Esophagus squamous epithelium (tissue), 5 donors: ENCODE data around the gene TMEM139. TPM values are rescaled to one million over a fixed set of nuclear protein-coding genes. Genes with fewer than 3 reads are reported as not detected.

Experiments
- DNase-seq: peaks from one replicate; lab custom pipeline; 2025; lab: John Stamatoyannopoulos, UW
- H3K27ac ChIP-seq, 4 donors: fragments of 200-600 bp; sonication (generic); one replicate each; pipeline ENCODE4 v1.5.1; 2016 to 2019; ENCODE audit warnings: mild to moderate bottlenecking in 1 of 4
- H3K27me3 ChIP-seq, 4 donors: fragments of 200-600 bp; sonication (generic); 1 replicate in 3 of 4; 2 replicates in 1 of 4; pipeline versions ENCODE4 v1.5.1 to v1.6.0; 2017 to 2021; ENCODE audit warnings: antibody characterized with exemption in 1 of 4
- H3K36me3 ChIP-seq, 3 donors: fragments of 200-600 bp; sonication (generic); one replicate each; pipeline ENCODE4 v1.5.1; 2016 to 2019
- H3K4me1 ChIP-seq, 3 donors: fragments of 200-600 bp; sonication (generic); one replicate each; pipeline ENCODE4 v1.5.1; 2017 to 2019
- H3K4me3 ChIP-seq, 4 donors: fragments of 200-600 bp; sonication (generic); 1 replicate in 3 of 4; 2 replicates in 1 of 4; pipeline ENCODE4 v1.5.1; 2016 to 2019; ENCODE audit warnings: mild to moderate bottlenecking in 2 of 4, moderate library complexity in 1 of 4
- H3K9me3 ChIP-seq, 3 donors: fragments of 200-600 bp; sonication (generic); one replicate each; pipeline ENCODE4 v1.5.1; 2016 to 2019
- CTCF ChIP-seq, 6 experiments: fragments of 450-650 bp in 4 of 6; fragments of 200-600 bp in 2 of 6; sonication (generic) in 2 of 6; IDR thresholded peaks; one replicate each; pipeline ENCODE4 v1.5.1; 2016 to 2019; ENCODE audit warnings: antibody characterized with exemption in 6 of 6, mild to moderate bottlenecking in 4 of 6, moderate library complexity in 4 of 6
- POLR2A ChIP-seq, 4 donors: fragments of 450-650 bp; IDR thresholded peaks; one replicate each; pipeline ENCODE4 v1.6.1; 2017; ENCODE audit warnings: antibody characterized with exemption in 4 of 4, mild to moderate bottlenecking in 4 of 4, moderate library complexity in 3 of 4
- WGBS, 2 donors: methylation state at CpG; one replicate each; pipeline ENCODE4 v1.1.5; 2018; 5-methylcytosine and 5-hydroxymethylcytosine counted together
- intact Hi-C: fragments of 100-400 bp; cut with DNase I; formaldehyde crosslinking; loops from one replicate; pipeline ENCODE4 v1.15.0; 2022
- total RNA-seq, 4 donors: library from RNA; depleted of rRNA; stranded (reverse); fragments of >200 nt; gene quantifications; one replicate each; pipeline ENCODE4 v1.1.0, GENCODE V29; 2016
- donor health status: DM: yes; HTN: yes; CAD: no.

The TMEM139 gene
- total RNA-seq, 4 donors from 2014 or later: 0.15 to 3.6 TPM; not detected in 2

GRCh38 chr7:143243111-143243510 lies 41.6 kb upstream of the TMEM139 start:
- 31 to 55% methylated on average over 7 of the region's 7 CpGs for WGBS, 2 donors
- Histone ChIP-seq H3K4me1 (peaks cover 0 to 11% (median 2%) of the 10 kb centered on the region in 3 donors), H3K4me3 (no peak overlapping the region), H3K9me3 (no peaks in the 10 kb centered on the region), H3K27me3 (peaks cover 0 to 4% (median 0%) of the 10 kb centered on the region in 4 donors), H3K27ac (no peak overlapping the region), H3K36me3 (no peaks in the 10 kb centered on the region)
- intact Hi-C loops: loop anchor here (5.0 kb wide), 2 partner anchors 59 to 174 kb away; no protein-coding TSS in a partner anchor
- no peak for DNase-seq
- TF ChIP-seq CTCF (IDR thresholded peaks at IDR 0.05) (no peak), POLR2A (IDR thresholded peaks at IDR 0.05) (no peak)

DNA sequence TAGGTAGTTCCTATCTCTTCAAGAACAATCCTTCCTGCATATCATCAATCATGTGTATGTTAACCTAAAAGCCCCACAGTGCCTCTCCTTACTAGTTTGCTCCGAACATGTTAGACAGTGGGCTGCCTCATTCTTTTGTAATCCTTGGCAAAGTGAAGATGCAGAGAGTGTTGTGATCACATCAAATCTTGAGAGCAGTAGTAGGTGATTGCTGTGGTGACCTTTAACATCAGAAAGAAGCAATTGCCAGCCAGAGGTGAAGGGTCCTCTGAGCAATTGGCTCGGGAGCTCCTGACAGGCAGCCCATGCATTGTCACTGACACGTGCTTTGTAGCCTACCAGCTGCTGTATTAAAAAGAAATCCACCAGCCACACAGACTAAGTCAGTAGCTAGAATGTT lies 41.1 kb upstream of the TMEM139 start:
- intact Hi-C loops: loop anchor here (5.0 kb wide), 2 partner anchors 59 to 174 kb away; no protein-coding TSS in a partner anchor
- Histone ChIP-seq H3K27ac (no peak overlapping the region), H3K9me3 (no peaks in the 10 kb centered on the region), H3K4me3 (no peak overlapping the region), H3K36me3 (no peaks in the 10 kb centered on the region), H3K4me1 (peaks cover 0 to 11% (median 2%) of the 10 kb centered on the region in 3 donors), H3K27me3 (peaks cover 0 to 4% (median 0%) of the 10 kb centered on the region in 4 donors)
- WGBS, 2 donors: 69 to 71% methylated on average over 2 to 3 of the region's 3 CpGs
- DNase-seq: no peak
- TF ChIP-seq CTCF (IDR thresholded peaks at IDR 0.05) (no peak), POLR2A (IDR thresholded peaks at IDR 0.05) (no peak)

GRCh38 chr7:143244321-143244720 lies 40.4 kb upstream of the TMEM139 start:
- intact Hi-C loops: loop anchor here (5.0 kb wide), 2 partner anchors 58 to 173 kb away; no protein-coding TSS in a partner anchor
- Histone ChIP-seq H3K9me3 (no peaks in the 10 kb centered on the region), H3K4me1 (peaks cover 0 to 11% (median 2%) of the 10 kb centered on the region in 3 donors), H3K4me3 (no peak overlapping the region), H3K27ac (no peak overlapping the region), H3K27me3 (peaks cover 0 to 4% (median 0%) of the 10 kb centered on the region in 4 donors), H3K36me3 (no peaks in the 10 kb centered on the region)
- 35 to 36% methylated on average over 1 of the region's 1 CpG for WGBS, 2 donors
- DNase-seq: no peak
- TF ChIP-seq CTCF (IDR thresholded peaks at IDR 0.05) (no peak), POLR2A (IDR thresholded peaks at IDR 0.05) (no peak)

DNA sequence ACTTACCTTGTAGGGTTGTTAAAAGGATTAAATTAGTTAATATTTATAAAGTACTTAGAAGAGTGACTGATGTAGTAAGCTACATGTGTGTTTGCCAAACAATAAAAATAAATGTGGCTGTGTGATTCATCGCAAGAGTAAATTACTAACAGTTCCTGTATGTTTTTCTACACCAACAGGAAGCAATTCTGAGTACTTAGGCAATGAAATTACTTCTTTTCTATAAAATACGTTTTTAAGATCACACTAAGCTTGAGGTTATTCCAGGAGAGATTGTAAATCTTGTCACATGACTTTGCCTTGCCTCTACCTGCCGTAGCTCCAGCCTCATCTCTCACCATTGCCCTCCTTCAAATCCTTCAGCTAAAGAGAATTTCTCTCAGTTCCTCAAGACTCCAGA lies 39.6 kb upstream of the TMEM139 start:
- intact Hi-C loops: no loop called here
- WGBS, 2 donors: 22 to 48% methylated on average over 3 of the region's 3 CpGs
- Histone ChIP-seq H3K4me1 (peaks cover 0 to 11% (median 2%) of the 10 kb centered on the region in 3 donors), H3K4me3 (no peak overlapping the region), H3K36me3 (no peaks in the 10 kb centered on the region), H3K27ac (no peak overlapping the region), H3K9me3 (no peaks in the 10 kb centered on the region), H3K27me3 (peaks cover 0 to 4% (median 0%) of the 10 kb centered on the region in 4 donors)
- TF ChIP-seq POLR2A (IDR thresholded peaks at IDR 0.05) (no peak), CTCF (IDR thresholded peaks at IDR 0.05) (no peak)
- DNase-seq: no peak

GRCh38 chr7:143247372-143247771 lies 37.4 kb upstream of the TMEM139 start:
- intact Hi-C loops: no loop called here
- 54% methylated on average over 1 of the region's 1 CpG for WGBS, 2 donors
- no peak for TF ChIP-seq POLR2A (IDR thresholded peaks at IDR 0.05)
- TF ChIP-seq CTCF (IDR thresholded peaks at IDR 0.05): no peak
- Histone ChIP-seq H3K4me1 (peaks cover 0 to 5% (median 0%) of the 10 kb centered on the region in 3 donors), H3K27ac (no peak overlapping the region), H3K36me3 (no peaks in the 10 kb centered on the region), H3K4me3 (no peak overlapping the region), H3K9me3 (no peaks in the 10 kb centered on the region), H3K27me3 (peaks cover 0 to 4% (median 0%) of the 10 kb centered on the region in 4 donors)
- no peak for DNase-seq
